Adipocyte (in vitro differentiated cells): Measurements from ENCODE around the gene ADAMTS8.

ENCODE experiments used
- DNase-seq: peaks from one replicate; pipeline ENCODE4 v3.0.0-alpha.2; 2015; ENCODE audit warnings: low read depth
- H3K27me3 ChIP-seq: replicated peaks from 2 replicates; pipeline ENCODE4 v1.7.0; 2013; ENCODE audit warnings: mild to moderate bottlenecking, low read length, moderate library complexity; ENCODE audit not compliant: control insufficient read depth, insufficient read depth
- H3K36me3 ChIP-seq: 2 replicates; pipeline ENCODE4 v1.7.0; 2013; ENCODE audit warnings: low read length, mild to moderate bottlenecking, moderate library complexity; ENCODE audit not compliant: control insufficient read depth, insufficient read depth, severe bottlenecking
- H3K4me1 ChIP-seq: 2 replicates; pipeline ENCODE4 v1.7.0; 2013; ENCODE audit warnings: mild to moderate bottlenecking, low read length, moderate library complexity; ENCODE audit not compliant: control insufficient read depth, insufficient read depth
- H3K4me3 ChIP-seq: 2 replicates; pipeline ENCODE4 v1.7.0; 2013; ENCODE audit warnings: mild to moderate bottlenecking, low read length, moderate library complexity
- H3K9ac ChIP-seq: 2 replicates; pipeline ENCODE4 v1.7.0; 2013; ENCODE audit warnings: mild to moderate bottlenecking, low read length, moderate library complexity
- H3K9me3 ChIP-seq: 2 replicates; pipeline ENCODE4 v1.7.0; 2013; ENCODE audit warnings: mild to moderate bottlenecking, low read length, moderate library complexity; ENCODE audit not compliant: control insufficient read depth

The ADAMTS8 gene

GRCh38 chr11:130424613-130425140 lies 3.7 kb downstream of the ADAMTS8 start:
- no peaks in the 10 kb centered on the region for H3K36me3 ChIP-seq
- peaks cover 40% of the 10 kb centered on the region for H3K27me3 ChIP-seq
- H3K4me3 ChIP-seq = no peak overlapping the region
- peaks cover 2% of the 10 kb centered on the region for H3K4me1 ChIP-seq
- H3K9me3 ChIP-seq = no peaks in the 10 kb centered on the region
- DNase-seq = no peak
- H3K9ac ChIP-seq = no peak overlapping the region

GRCh38 chr11:130423541-130424142 lies 4.8 kb downstream of the ADAMTS8 start:
- Histone ChIP-seq H3K9me3 (no peaks in the 10 kb centered on the region), H3K36me3 (no peaks in the 10 kb centered on the region), H3K4me3 (no peak overlapping the region), H3K4me1 (peaks cover 2% of the 10 kb centered on the region), H3K27me3 (peaks cover 30% of the 10 kb centered on the region), H3K9ac (no peak overlapping the region)
- no peak for DNase-seq

- Histone ChIP-seq H3K9me3 (no peaks in the 10 kb centered on the region), H3K4me1 (peaks cover under 1% of the 10 kb centered on the region), H3K27me3 (peaks cover 26% of the 10 kb centered on the region), H3K36me3 (no peaks in the 10 kb centered on the region), H3K9ac (no peak overlapping the region), H3K4me3 (no peak overlapping the region)
- DNase-seq = no peak
Observed at GRCh38 chr11:130422251-130422995, 6.0 kb downstream of the ADAMTS8 start.

- no peaks in the 10 kb centered on the region for H3K36me3 ChIP-seq
- peaks cover 19% of the 10 kb centered on the region for H3K27me3 ChIP-seq
- H3K4me1 ChIP-seq = no peaks in the 10 kb centered on the region
- no peak overlapping the region for H3K4me3 ChIP-seq
- no peak for DNase-seq
- no peaks in the 10 kb centered on the region for H3K9me3 ChIP-seq
- no peak overlapping the region for H3K9ac ChIP-seq
Observed at GRCh38 chr11:130421697-130422096, 6.7 kb downstream of the ADAMTS8 start.

- H3K27me3 ChIP-seq = peaks cover 14% of the 10 kb centered on the region
- no peaks in the 10 kb centered on the region for H3K36me3 ChIP-seq
- no peak overlapping the region for H3K4me3 ChIP-seq
- DNase-seq = no peak
- H3K9me3 ChIP-seq = no peaks in the 10 kb centered on the region
- no peaks in the 10 kb centered on the region for H3K4me1 ChIP-seq
- no peak overlapping the region for H3K9ac ChIP-seq
Observed at GRCh38 chr11:130421199-130421585, 7.2 kb downstream of the ADAMTS8 start.

GRCh38 chr11:130420478-130421198 lies 7.8 kb downstream of the ADAMTS8 start:
- Histone ChIP-seq H3K4me3 (no peak overlapping the region), H3K36me3 (no peaks in the 10 kb centered on the region), H3K9me3 (no peaks in the 10 kb centered on the region), H3K9ac (no peak overlapping the region), H3K4me1 (no peaks in the 10 kb centered on the region), H3K27me3 (peaks cover 10% of the 10 kb centered on the region)
- DNase-seq = no peak

GRCh38 chr11:130418756-130419155 lies 9.7 kb downstream of the ADAMTS8 start:
- Histone ChIP-seq H3K4me1 (peaks cover 3% of the 10 kb centered on the region), H3K9ac (no peak overlapping the region), H3K36me3 (no peaks in the 10 kb centered on the region), H3K27me3 (no peaks in the 10 kb centered on the region), H3K9me3 (no peaks in the 10 kb centered on the region), H3K4me3 (no peak overlapping the region)
- DNase-seq = no peak

GRCh38 chr11:130418210-130418609 lies 10.2 kb downstream of the ADAMTS8 start:
- no peak overlapping the region for H3K4me3 ChIP-seq
- no peak for DNase-seq
- no peaks in the 10 kb centered on the region for H3K9me3 ChIP-seq
- peaks cover 6% of the 10 kb centered on the region for H3K4me1 ChIP-seq
- no peaks in the 10 kb centered on the region for H3K27me3 ChIP-seq
- no peaks in the 10 kb centered on the region for H3K36me3 ChIP-seq
- H3K9ac ChIP-seq = no peak overlapping the region

- Histone ChIP-seq H3K36me3 (no peaks in the 10 kb centered on the region), H3K4me1 (peaks cover 8% of the 10 kb centered on the region), H3K4me3 (no peak overlapping the region), H3K9ac (no peak overlapping the region), H3K9me3 (no peaks in the 10 kb centered on the region), H3K27me3 (no peaks in the 10 kb centered on the region)
- no peak for DNase-seq
Observed at GRCh38 chr11:130416906-130417305, 11.5 kb downstream of the ADAMTS8 start.

GRCh38 chr11:130416530-130416882 lies 11.9 kb downstream of the ADAMTS8 start:
- no peaks in the 10 kb centered on the region for H3K27me3 ChIP-seq
- DNase-seq = no peak
- H3K4me1 ChIP-seq = peaks cover 8% of the 10 kb centered on the region
- H3K36me3 ChIP-seq = no peaks in the 10 kb centered on the region
- no peaks in the 10 kb centered on the region for H3K9me3 ChIP-seq
- no peak overlapping the region for H3K4me3 ChIP-seq
- no peak overlapping the region for H3K9ac ChIP-seq

- Histone ChIP-seq H3K27me3 (no peaks in the 10 kb centered on the region), H3K9me3 (no peaks in the 10 kb centered on the region), H3K9ac (no peak overlapping the region), H3K4me1 (peaks cover 8% of the 10 kb centered on the region), H3K4me3 (no peak overlapping the region), H3K36me3 (no peaks in the 10 kb centered on the region)
- DNase-seq = no peak
Observed at GRCh38 chr11:130415731-130416529, 12.5 kb downstream of the ADAMTS8 start.
